ENCODE results near the gene TMEM131.

DNA sequence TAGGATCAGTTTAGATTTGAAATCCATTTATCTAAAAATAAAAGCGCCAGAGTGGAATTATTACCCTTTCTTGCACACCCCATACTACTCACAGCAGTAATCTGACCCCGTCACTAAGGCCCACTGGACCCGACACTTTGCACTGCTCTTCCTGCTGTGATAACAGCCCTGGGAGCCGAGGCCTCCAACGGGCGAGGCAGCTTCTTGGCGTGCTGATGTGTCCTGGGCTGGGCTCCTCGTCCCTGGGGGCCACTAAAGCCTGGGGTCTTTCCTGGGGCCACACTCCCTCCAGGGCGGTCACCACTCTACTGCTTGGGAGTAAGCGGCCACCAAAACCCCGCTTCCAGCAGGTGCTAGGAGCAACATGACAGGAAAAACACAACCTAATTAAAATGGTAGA lies 220.7 kb downstream of the TMEM131 start:
- TF ChIP-seq, protein P1, sequence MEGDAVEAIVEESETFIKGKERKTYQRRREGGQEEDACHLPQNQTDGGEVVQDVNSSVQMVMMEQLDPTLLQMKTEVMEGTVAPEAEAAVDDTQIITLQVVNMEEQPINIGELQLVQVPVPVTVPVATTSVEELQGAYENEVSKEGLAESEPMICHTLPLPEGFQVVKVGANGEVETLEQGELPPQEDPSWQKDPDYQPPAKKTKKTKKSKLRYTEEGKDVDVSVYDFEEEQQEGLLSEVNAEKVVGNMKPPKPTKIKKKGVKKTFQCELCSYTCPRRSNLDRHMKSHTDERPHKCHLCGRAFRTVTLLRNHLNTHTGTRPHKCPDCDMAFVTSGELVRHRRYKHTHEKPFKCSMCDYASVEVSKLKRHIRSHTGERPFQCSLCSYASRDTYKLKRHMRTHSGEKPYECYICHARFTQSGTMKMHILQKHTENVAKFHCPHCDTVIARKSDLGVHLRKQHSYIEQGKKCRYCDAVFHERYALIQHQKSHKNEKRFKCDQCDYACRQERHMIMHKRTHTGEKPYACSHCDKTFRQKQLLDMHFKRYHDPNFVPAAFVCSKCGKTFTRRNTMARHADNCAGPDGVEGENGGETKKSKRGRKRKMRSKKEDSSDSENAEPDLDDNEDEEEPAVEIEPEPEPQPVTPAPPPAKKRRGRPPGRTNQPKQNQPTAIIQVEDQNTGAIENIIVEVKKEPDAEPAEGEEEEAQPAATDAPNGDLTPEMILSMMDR (IDR thresholded peaks at IDR 0.05 in 4 of 5, conservative IDR thresholded peaks at IDR 0.05 in 1 of 5), result no peak
- no peak for TF ChIP-seq POLR2A (IDR thresholded peaks at IDR 0.05)
